Measurements from ENCODE around the gene RP2. TPM values are rescaled to one million over a fixed set of nuclear protein-coding genes. Genes with fewer than 3 reads are reported as not detected.

The RP2 gene
- polyA plus RNA-seq, 1 donor (not counting 4 experiments of a cell fraction or from before 2014, with no cell fraction given) = 20.9 TPM

DNA sequence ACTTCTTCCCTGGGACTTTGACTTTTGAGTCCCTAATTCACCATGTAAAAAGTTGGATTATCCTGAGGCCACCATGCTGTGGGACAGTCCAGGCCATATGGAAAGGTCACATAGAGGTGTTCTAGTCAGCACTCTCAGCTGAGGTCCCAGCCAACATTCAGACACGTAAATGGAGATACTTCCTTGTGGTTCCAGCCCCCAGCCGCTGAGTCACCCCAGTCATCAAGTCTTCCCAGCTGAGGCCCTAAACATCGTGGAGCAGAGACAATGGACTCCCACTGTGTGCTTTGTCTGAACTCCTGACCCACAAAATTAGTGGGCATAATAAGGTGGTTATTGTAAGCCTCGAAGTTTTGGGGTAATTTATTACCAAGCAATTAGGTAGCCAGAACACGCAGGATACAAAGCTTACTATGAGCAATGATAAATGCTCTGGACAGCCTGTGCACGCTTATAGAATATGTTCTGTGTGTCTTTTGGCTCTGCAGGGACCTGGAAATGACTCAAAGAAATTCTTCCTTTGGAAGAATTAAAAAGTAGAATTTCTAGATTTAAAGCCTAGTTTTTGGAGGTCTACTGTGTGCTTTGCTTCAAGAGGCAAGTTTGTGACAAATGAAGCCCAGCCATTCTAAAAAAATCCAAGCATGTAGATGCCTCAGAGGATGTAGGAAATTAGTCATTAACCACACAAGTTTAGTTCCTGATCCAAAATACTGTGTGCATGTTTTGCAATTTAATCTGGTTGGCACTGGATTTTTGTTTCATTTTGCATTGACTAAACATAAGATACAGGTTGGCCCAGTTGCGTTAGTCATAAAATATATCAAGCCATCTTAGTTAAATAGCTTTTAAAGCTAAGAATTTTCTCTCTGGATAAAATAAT, 44.7 kb upstream of the RP2 start:
- H2AFZ ChIP-seq (ENCODE audit: control insufficient read depth, low read length) = no peak overlapping the region
- H3K4me2 ChIP-seq (ENCODE audit: control insufficient read depth, extremely low read depth, insufficient read depth, low read depth, low read length) = peak overlapping the region; percentile 79
- peak overlapping the region; percentile 52 for H3K9ac ChIP-seq (ENCODE audit: control insufficient read depth, extremely low read depth, insufficient read depth, low read length)
- no peaks in the 10 kb centered on the region for H3K9me3 ChIP-seq (ENCODE audit: control insufficient read depth, low read depth, low read length)
- H3K36me3 ChIP-seq (ENCODE audit: control insufficient read depth in 2 of 2, extremely low read depth in 1 of 2, insufficient read depth in 2 of 2, low read length in 2 of 2) = no peaks in the 10 kb centered on the region
- H3K4me1 ChIP-seq (ENCODE audit: control insufficient read depth, extremely low read depth, insufficient read depth, low read length) = peaks cover 24% of the 10 kb centered on the region
- peak; percentile 44 for FAIRE-seq
- dilution Hi-C loops (cut with MboI; ENCODE audit: extremely low pct_ligation_motif_present, low sequenced_read_pairs) = no loop called here
- peak overlapping the region in 1 of 3 experiments; percentile 49 for H3K4me3 ChIP-seq (ENCODE audit: control insufficient read depth in 2 of 3, extremely low read depth in 1 of 3, insufficient read depth in 2 of 3, low read depth in 1 of 3, low read length in 3 of 3)
- no peaks in the 10 kb centered on the region for H3K79me2 ChIP-seq (ENCODE audit: control insufficient read depth, insufficient read depth, low read length)
- no peaks in the 10 kb centered on the region for H4K20me1 ChIP-seq (ENCODE audit: control insufficient read depth, extremely low read depth, insufficient read depth, low read length)
- no peak for DNase-seq (ENCODE audit: low read depth, low spot score)
- H3K27ac ChIP-seq (ENCODE audit: control insufficient read depth, insufficient read depth, low read length) = peak overlapping the region; percentile 88
- H3K9me1 ChIP-seq (ENCODE audit: control insufficient read depth, extremely low read depth, insufficient read depth, low read length) = no peaks in the 10 kb centered on the region
- no peak for TF ChIP-seq EZH2 (IDR thresholded peaks at IDR 0.05; ENCODE audit: low read length)
- TF ChIP-seq, protein P1, sequence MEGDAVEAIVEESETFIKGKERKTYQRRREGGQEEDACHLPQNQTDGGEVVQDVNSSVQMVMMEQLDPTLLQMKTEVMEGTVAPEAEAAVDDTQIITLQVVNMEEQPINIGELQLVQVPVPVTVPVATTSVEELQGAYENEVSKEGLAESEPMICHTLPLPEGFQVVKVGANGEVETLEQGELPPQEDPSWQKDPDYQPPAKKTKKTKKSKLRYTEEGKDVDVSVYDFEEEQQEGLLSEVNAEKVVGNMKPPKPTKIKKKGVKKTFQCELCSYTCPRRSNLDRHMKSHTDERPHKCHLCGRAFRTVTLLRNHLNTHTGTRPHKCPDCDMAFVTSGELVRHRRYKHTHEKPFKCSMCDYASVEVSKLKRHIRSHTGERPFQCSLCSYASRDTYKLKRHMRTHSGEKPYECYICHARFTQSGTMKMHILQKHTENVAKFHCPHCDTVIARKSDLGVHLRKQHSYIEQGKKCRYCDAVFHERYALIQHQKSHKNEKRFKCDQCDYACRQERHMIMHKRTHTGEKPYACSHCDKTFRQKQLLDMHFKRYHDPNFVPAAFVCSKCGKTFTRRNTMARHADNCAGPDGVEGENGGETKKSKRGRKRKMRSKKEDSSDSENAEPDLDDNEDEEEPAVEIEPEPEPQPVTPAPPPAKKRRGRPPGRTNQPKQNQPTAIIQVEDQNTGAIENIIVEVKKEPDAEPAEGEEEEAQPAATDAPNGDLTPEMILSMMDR (optimal IDR thresholded peaks at IDR 0.05 in 1 of 3, IDR thresholded peaks at IDR 0.05 in 1 of 3, conservative IDR thresholded peaks at IDR 0.05 in 1 of 3; ENCODE audit: extremely low read depth in 1 of 3, insufficient read depth in 2 of 3, low read length in 3 of 3) = no peak
- no peaks in the 10 kb centered on the region for H3K27me3 ChIP-seq (ENCODE audit: control insufficient read depth, extremely low read depth, insufficient read depth, low read length)

DNA sequence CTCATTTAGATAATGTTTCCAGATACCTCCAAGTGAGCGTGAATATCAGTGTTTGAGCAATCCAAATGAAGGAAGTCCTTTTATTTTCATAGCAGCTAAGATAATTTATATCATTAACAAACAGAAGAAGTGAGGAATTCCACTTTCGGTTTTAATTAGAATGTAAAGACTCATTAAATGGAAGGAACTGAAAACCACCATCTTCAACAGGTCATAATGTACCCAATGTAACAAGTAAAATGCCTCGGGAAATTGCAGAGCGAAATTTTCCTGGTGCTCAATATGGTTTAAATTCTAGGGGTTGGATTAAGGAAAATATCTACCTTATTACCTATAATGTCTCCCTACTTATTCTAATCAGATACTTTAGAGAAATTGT, 44.0 kb upstream of the RP2 start:
- no peaks in the 10 kb centered on the region for H3K27me3 ChIP-seq (ENCODE audit: control insufficient read depth, extremely low read depth, insufficient read depth, low read length)
- H3K4me1 ChIP-seq (ENCODE audit: control insufficient read depth, extremely low read depth, insufficient read depth, low read length) = peaks cover 24% of the 10 kb centered on the region
- H3K4me2 ChIP-seq (ENCODE audit: control insufficient read depth, extremely low read depth, insufficient read depth, low read depth, low read length) = peak overlapping the region; percentile 79
- DNase-seq (ENCODE audit: low read depth, low spot score) (no peak), FAIRE-seq (no peak)
- H3K36me3 ChIP-seq (ENCODE audit: control insufficient read depth in 2 of 2, extremely low read depth in 1 of 2, insufficient read depth in 2 of 2, low read length in 2 of 2) = no peaks in the 10 kb centered on the region
- dilution Hi-C loops (cut with MboI; ENCODE audit: extremely low pct_ligation_motif_present, low sequenced_read_pairs) = no loop called here
- H3K9ac ChIP-seq (ENCODE audit: control insufficient read depth, extremely low read depth, insufficient read depth, low read length) = peak overlapping the region; percentile 43
- TF ChIP-seq, protein P1 (optimal IDR thresholded peaks at IDR 0.05 in 1 of 3, IDR thresholded peaks at IDR 0.05 in 1 of 3, conservative IDR thresholded peaks at IDR 0.05 in 1 of 3; ENCODE audit: extremely low read depth in 1 of 3, insufficient read depth in 2 of 3, low read length in 3 of 3) = no peak
- no peak for TF ChIP-seq EZH2 (IDR thresholded peaks at IDR 0.05; ENCODE audit: low read length)
- H3K79me2 ChIP-seq (ENCODE audit: control insufficient read depth, insufficient read depth, low read length) = no peaks in the 10 kb centered on the region
- no peaks in the 10 kb centered on the region for H4K20me1 ChIP-seq (ENCODE audit: control insufficient read depth, extremely low read depth, insufficient read depth, low read length)
- H3K9me1 ChIP-seq (ENCODE audit: control insufficient read depth, extremely low read depth, insufficient read depth, low read length) = no peaks in the 10 kb centered on the region
- peak overlapping the region; percentile 76 for H3K27ac ChIP-seq (ENCODE audit: control insufficient read depth, insufficient read depth, low read length)
- no peaks in the 10 kb centered on the region for H3K9me3 ChIP-seq (ENCODE audit: control insufficient read depth, low read depth, low read length)
- H3K4me3 ChIP-seq (ENCODE audit: control insufficient read depth in 2 of 3, extremely low read depth in 1 of 3, insufficient read depth in 2 of 3, low read depth in 1 of 3, low read length in 3 of 3) = peak overlapping the region in 2 of 3 experiments; percentile 31 to 38
- no peak overlapping the region for H2AFZ ChIP-seq (ENCODE audit: control insufficient read depth, low read length)

Measured in keratinocyte (primary cell).